DND-41 (cell line): ENCODE results near the gene CHRNE.

Experiments used
- ATAC-seq: fragments of 200-7000 bp; cut with Tn5 transposase; 3 replicates; pipeline ENCODE4 v1.9.1; 2021; ENCODE audit warnings: low read depth; ENCODE audit not compliant: insufficient read depth
- DNase-seq: peaks from one replicate; pipeline ENCODE4 v3.0.0-alpha.2; 2020
- H2AFZ ChIP-seq: 2 replicates; pipeline ENCODE4 v1.6.0; 2012; ENCODE audit warnings: low read depth, low read length
- H3K27ac ChIP-seq: 2 replicates; pipeline ENCODE4 v1.5.1; 2012; ENCODE audit warnings: low read length, inconsistent platforms
- H3K27me3 ChIP-seq: fragments of 200-600 bp; sonication (generic); 2 replicates; pipeline ENCODE4 v1.6.0; 2012; ENCODE audit warnings: low read length, mild to moderate bottlenecking, inconsistent platforms; ENCODE audit not compliant: insufficient read depth, poor library complexity
- H3K36me3 ChIP-seq: 2 replicates; pipeline ENCODE4 v1.5.1; 2012; ENCODE audit warnings: low read length, inconsistent platforms; ENCODE audit not compliant: insufficient read depth
- H3K4me1 ChIP-seq: 2 replicates; pipeline ENCODE4 v1.5.1; 2012; ENCODE audit warnings: mild to moderate bottlenecking, low read length; ENCODE audit not compliant: insufficient read depth
- H3K4me2 ChIP-seq: 2 replicates; pipeline ENCODE4 v1.6.0; 2012; ENCODE audit warnings: mild to moderate bottlenecking, moderate library complexity, low read length, inconsistent platforms; ENCODE audit not compliant: insufficient read depth
- H3K4me3 ChIP-seq, 2 experiments: fragments of 200-600 bp in 1 of 2; shearing (Covaris generic) in 1 of 2; 2 replicates each; pipeline ENCODE4 v1.5.1; 2012 to 2016; ENCODE audit warnings: inconsistent platforms in 2 of 2, low read length in 2 of 2, mild to moderate bottlenecking in 2 of 2, low read depth in 1 of 2, moderate library complexity in 1 of 2
- H3K79me2 ChIP-seq: 2 replicates; pipeline ENCODE4 v1.6.0; 2012; ENCODE audit warnings: low read length, inconsistent platforms; ENCODE audit not compliant: insufficient read depth
- H3K9ac ChIP-seq: 2 replicates; pipeline ENCODE4 v1.6.0; 2012; ENCODE audit warnings: low read depth, mild to moderate bottlenecking, inconsistent platforms, low read length, moderate library complexity
- H3K9me3 ChIP-seq: 2 replicates; pipeline ENCODE4 v1.5.1; 2012; ENCODE audit warnings: low read length, moderate library complexity, mild to moderate bottlenecking, inconsistent platforms; ENCODE audit not compliant: insufficient read depth, severe bottlenecking
- H4K20me1 ChIP-seq: 2 replicates; pipeline ENCODE4 v1.6.0; 2012; ENCODE audit warnings: low read length; ENCODE audit not compliant: insufficient read depth
- EZH2 ChIP-seq: IDR thresholded peaks from 3 replicates; pipeline ENCODE4 v1.6.1; 2012; ENCODE audit warnings: borderline replicate concordance, low read depth, mild to moderate bottlenecking, moderate library complexity, low read length, inconsistent platforms; ENCODE audit not compliant: severe bottlenecking
- TF ChIP-seq, protein P1 (sequence below): IDR thresholded peaks from 2 replicates; pipeline ENCODE4 v1.5.1; 2012; ENCODE audit warnings: borderline replicate concordance, low read length, moderate library complexity, mild to moderate bottlenecking; ENCODE audit not compliant: poor library complexity, severe bottlenecking; ENCODE audit errors: extremely low read depth

Gene CHRNE

DNA sequence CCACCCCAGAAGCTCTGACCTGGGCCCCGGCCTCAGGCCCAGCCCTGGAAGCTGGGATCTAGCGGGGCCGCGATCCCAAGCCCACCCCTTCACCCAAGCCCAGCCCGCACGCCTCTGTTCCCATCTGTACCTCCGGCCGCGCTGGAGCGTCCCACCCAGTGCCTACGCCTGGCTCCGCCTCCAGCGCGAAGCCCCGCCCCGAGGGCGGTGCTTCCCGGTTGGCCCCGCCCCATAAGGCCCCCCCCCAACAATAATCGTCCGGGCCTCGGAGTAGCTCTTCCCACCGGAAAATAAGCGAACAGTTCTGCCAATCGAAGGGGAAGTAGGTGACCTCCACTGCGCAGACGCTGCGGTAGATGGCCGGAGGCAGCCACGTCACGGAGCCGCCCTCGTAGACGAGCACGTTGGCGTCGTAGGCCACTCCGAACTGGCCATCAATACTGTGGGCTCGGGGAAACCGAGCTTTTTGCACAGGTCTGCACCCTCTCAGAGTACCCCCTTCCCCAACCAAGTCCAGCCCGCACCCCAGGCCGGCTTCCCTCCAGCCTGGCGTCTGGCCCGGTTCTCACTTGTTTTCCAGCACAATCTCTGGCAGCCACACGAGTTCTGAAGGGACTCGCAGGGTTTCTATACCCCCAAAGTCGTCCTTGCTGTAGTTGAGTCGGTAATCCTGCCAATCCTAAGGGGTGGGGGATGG is 1.1 kb downstream of the CHRNE start:
- peaks cover 3% of the 10 kb centered on the region for H4K20me1 ChIP-seq
- no peak overlapping the region for H3K4me3 ChIP-seq
- H2AFZ ChIP-seq: no peak overlapping the region
- ATAC-seq: no peak
- no peak overlapping the region for H3K4me2 ChIP-seq
- TF ChIP-seq EZH2: no peak
- TF ChIP-seq, protein P1, sequence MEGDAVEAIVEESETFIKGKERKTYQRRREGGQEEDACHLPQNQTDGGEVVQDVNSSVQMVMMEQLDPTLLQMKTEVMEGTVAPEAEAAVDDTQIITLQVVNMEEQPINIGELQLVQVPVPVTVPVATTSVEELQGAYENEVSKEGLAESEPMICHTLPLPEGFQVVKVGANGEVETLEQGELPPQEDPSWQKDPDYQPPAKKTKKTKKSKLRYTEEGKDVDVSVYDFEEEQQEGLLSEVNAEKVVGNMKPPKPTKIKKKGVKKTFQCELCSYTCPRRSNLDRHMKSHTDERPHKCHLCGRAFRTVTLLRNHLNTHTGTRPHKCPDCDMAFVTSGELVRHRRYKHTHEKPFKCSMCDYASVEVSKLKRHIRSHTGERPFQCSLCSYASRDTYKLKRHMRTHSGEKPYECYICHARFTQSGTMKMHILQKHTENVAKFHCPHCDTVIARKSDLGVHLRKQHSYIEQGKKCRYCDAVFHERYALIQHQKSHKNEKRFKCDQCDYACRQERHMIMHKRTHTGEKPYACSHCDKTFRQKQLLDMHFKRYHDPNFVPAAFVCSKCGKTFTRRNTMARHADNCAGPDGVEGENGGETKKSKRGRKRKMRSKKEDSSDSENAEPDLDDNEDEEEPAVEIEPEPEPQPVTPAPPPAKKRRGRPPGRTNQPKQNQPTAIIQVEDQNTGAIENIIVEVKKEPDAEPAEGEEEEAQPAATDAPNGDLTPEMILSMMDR: no peak
- peaks cover 20% of the 10 kb centered on the region for H3K4me1 ChIP-seq
- no peak for DNase-seq
- no peak overlapping the region for H3K27ac ChIP-seq
- peaks cover 6% of the 10 kb centered on the region for H3K36me3 ChIP-seq
- H3K79me2 ChIP-seq: no peaks in the 10 kb centered on the region
- H3K9ac ChIP-seq: no peak overlapping the region
- H3K9me3 ChIP-seq: no peaks in the 10 kb centered on the region
- H3K27me3 ChIP-seq: no peaks in the 10 kb centered on the region

DNA sequence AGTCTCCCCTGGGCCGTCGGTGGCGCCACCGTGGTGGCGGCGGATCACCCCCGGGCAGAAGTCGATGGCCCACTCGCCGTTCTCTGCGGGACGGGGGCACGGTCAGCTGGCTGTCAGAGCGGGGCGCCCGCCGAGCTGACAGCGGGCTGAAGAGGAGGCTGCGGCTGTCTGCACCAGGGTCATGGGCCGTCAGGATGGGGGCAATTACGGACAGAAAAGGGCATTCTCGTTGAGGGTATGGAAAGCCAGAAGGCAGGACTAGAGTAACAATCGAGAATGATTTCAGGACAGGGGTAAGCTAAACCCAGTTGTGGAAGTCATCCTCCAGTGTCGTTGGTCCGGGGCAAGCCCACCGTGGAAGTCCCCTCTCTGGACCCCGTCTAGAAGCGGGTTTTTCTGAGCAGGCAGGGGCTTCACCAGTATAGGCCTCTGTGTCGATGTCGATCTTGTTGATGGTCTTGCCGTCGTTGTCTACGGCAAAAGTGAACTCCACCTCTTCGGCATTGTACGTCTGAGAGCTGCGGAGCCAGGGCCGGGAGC is 1.7 kb downstream of the CHRNE start:
- no peak overlapping the region for H2AFZ ChIP-seq
- DNase-seq (no peak), ATAC-seq (no peak)
- peaks cover 12% of the 10 kb centered on the region for H3K36me3 ChIP-seq
- no peaks in the 10 kb centered on the region for H3K9me3 ChIP-seq
- H3K9ac ChIP-seq: no peak overlapping the region
- H3K4me2 ChIP-seq: no peak overlapping the region
- no peak overlapping the region for H3K4me3 ChIP-seq
- no peaks in the 10 kb centered on the region for H3K27me3 ChIP-seq
- peaks cover 20% of the 10 kb centered on the region for H3K4me1 ChIP-seq
- peaks cover 3% of the 10 kb centered on the region for H4K20me1 ChIP-seq
- H3K27ac ChIP-seq: no peak overlapping the region
- H3K79me2 ChIP-seq: no peaks in the 10 kb centered on the region
- TF ChIP-seq, protein P1: no peak
- TF ChIP-seq EZH2: no peak

DNA sequence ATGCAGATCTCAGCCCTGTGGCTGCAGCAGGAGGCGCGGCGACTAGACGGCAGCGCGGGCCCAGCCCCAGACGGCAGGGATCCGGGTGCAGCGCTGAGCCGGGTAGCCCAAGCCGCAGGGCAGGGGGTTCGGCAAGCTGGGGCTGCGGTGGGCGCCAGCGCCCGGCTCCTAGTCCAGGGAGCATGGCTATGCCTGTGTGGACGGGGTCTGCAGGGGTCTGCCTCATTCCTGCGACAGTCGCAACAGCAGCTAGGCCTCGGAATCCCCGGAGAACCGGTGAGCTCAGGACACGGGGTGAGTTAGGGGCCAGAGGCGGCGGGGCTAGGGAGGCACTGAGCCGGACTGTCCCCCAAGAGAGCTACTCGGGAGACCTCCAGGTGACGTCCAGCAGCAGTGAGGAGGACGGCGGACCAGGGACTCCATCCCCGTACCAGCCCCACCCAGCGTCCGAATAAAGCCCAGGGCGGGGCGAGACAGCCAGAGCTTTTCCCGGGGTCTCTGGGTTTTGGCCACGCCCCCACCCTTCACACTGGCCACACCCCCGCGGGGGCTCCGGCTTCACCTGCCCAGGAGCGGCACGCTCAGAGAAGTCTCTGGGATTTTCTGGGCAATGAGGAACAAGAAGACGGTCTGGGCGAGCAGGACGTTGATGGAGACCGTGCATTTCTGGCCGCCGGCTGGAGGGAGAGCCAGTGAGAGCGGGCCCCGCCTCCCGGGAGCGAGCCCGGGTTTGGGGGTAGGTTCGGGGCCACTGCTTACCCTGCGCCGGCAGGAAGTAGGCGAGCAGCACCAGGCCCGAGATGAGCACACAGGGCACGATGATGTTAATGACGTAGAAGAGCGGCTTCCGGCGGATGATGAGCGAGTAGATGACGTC is 2.4 kb downstream of the CHRNE start:
- Histone ChIP-seq H3K9ac (no peak overlapping the region), H3K79me2 (no peaks in the 10 kb centered on the region)

More for the DNA sequence above, 2.4 kb downstream of the CHRNE start:
- H4K20me1 ChIP-seq: peaks cover 3% of the 10 kb centered on the region
- no peak overlapping the region for H2AFZ ChIP-seq
- H3K4me1 ChIP-seq: peaks cover 20% of the 10 kb centered on the region
- ATAC-seq (no peak), DNase-seq (no peak)
- H3K36me3 ChIP-seq: peaks cover 19% of the 10 kb centered on the region
- no peak overlapping the region for H3K4me3 ChIP-seq
- no peak overlapping the region for H3K4me2 ChIP-seq
- no peak overlapping the region for H3K27ac ChIP-seq
- TF ChIP-seq, protein P1: no peak
- no peak for TF ChIP-seq EZH2
- H3K9me3 ChIP-seq: no peaks in the 10 kb centered on the region
- H3K27me3 ChIP-seq: no peaks in the 10 kb centered on the region
